Right lobe of liver (tissue), 4 donors: ENCODE data around the gene LYL1.

Source experiments
- POLR2A ChIP-seq: fragments of 450-650 bp; IDR thresholded peaks from one replicate; pipeline ENCODE4 v1.6.1; 2017; ENCODE audit warnings: antibody characterized with exemption, mild to moderate bottlenecking
- TF ChIP-seq, protein P1 (sequence below), 4 donors: fragments of 200-600 bp in 3 of 4; fragments of 450-650 bp in 1 of 4; IDR thresholded peaks; one replicate each; pipeline versions ENCODE4 v1.5.1 to v1.8.0; 2016 to 2022; ENCODE audit warnings: antibody characterized with exemption in 4 of 4, mild to moderate bottlenecking in 2 of 4
- donor health status: DM: no; HTN: no; CAD: no.
- donor health status: DM: no; HTN: no; CAD: no.
- donor health status: DM: no; HTN: yes; CAD: no.

DNA sequence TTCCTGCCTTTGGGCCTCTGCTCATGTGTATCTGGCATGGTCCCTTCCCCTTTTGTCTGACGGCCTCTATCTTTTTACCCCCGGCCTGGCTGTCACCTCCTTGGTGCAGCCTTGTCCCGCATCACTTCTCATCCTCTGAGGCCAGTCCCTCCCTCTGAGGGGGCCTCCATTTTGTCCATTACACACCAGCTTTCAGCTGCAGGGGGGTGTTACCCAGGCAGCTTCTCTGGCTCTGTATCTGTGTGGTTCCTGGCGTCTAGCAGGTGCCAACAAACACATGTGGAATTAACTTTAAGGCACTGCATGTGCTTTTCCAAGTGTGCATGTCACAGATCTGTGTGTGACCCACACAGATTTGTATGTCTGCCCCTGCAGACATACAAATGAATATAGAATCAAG is 52.4 kb downstream of the LYL1 start:
- TF ChIP-seq, protein P1, sequence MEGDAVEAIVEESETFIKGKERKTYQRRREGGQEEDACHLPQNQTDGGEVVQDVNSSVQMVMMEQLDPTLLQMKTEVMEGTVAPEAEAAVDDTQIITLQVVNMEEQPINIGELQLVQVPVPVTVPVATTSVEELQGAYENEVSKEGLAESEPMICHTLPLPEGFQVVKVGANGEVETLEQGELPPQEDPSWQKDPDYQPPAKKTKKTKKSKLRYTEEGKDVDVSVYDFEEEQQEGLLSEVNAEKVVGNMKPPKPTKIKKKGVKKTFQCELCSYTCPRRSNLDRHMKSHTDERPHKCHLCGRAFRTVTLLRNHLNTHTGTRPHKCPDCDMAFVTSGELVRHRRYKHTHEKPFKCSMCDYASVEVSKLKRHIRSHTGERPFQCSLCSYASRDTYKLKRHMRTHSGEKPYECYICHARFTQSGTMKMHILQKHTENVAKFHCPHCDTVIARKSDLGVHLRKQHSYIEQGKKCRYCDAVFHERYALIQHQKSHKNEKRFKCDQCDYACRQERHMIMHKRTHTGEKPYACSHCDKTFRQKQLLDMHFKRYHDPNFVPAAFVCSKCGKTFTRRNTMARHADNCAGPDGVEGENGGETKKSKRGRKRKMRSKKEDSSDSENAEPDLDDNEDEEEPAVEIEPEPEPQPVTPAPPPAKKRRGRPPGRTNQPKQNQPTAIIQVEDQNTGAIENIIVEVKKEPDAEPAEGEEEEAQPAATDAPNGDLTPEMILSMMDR (IDR thresholded peaks at IDR 0.05), result no peak
- no peak for TF ChIP-seq POLR2A
